ENCODE data around the gene PCCA. TPM values are rescaled to one million over a fixed set of nuclear protein-coding genes. Genes with fewer than 3 reads are reported as not detected.

PCCA gene
- total RNA-seq, 4 donors from 2014 or later = 40.1 to 82.8 (median 61.1) TPM

DNA sequence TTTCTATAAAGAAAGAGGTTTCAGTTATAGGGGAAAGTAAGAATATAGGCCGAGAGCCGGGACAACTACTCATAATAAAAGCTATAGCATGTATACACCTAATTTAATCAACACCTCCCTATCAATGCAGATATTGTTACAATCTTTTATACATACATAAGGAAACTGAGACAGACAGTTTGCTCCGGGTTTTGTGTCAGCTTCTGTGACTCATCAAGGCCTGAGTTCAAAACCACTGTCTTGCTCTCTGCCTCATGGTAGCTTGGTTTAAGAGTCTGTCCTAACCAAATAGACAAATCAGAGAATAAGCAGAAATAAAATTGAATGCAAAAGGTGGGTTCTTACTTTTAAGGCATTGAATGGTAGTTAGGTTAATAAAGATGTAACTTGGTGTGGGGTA, 276.8 kb downstream of the PCCA start:
- TF ChIP-seq, protein P1, sequence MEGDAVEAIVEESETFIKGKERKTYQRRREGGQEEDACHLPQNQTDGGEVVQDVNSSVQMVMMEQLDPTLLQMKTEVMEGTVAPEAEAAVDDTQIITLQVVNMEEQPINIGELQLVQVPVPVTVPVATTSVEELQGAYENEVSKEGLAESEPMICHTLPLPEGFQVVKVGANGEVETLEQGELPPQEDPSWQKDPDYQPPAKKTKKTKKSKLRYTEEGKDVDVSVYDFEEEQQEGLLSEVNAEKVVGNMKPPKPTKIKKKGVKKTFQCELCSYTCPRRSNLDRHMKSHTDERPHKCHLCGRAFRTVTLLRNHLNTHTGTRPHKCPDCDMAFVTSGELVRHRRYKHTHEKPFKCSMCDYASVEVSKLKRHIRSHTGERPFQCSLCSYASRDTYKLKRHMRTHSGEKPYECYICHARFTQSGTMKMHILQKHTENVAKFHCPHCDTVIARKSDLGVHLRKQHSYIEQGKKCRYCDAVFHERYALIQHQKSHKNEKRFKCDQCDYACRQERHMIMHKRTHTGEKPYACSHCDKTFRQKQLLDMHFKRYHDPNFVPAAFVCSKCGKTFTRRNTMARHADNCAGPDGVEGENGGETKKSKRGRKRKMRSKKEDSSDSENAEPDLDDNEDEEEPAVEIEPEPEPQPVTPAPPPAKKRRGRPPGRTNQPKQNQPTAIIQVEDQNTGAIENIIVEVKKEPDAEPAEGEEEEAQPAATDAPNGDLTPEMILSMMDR (IDR thresholded peaks at IDR 0.05; ENCODE audit: low read depth) = no peak

DNA sequence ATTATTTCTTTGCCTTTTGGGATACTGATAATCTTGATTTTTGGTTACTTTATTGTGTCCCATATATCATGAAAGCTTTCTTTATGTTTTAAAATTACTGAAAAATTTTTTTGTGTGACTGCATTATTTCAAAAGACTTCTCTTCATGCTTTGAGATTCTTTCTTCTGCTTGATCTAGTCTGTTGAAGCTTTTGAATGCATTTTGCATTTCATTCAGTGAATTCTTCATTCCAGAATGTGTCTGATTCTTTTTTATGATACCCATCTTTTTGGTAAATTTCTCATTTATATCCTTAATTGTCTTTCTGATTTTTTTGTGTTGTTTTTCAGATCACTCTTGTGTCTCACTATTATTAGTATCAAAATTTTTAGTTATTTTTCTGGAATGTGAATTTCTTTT, 289.6 kb downstream of the PCCA start:
- TF ChIP-seq, protein P1 (IDR thresholded peaks at IDR 0.05; ENCODE audit: low read depth) = no peak

DNA sequence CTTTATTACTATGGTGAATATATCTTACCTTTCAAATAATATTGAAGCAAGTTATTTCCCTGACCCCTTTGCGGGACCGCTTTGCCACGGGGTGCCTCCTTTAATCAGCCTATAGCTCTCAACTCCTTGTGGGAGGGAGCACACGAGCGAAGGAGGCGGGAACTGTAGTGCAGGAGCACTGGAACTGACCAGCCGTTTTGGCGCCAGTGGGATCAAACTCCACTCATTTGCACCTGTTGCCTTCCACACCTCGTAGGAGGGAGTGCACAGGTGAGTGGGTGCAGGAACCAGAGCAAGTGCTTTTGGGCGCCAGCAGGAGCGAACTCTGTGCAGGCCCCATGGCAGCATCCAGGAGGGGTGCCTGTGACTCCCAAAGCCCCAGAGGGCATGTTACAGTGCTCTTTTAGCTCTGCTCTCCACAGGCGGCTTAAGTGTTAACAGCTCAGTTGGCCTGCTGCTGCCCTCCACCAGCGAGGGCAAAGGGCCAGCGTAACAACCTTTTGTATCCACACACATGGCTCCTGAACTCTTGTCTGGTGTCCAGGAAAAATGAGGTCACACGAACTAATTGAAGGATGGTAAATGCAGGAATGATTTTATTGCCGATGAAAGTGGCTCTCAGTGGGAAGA, 292.8 kb downstream of the PCCA start:
- TF ChIP-seq, protein P1 (IDR thresholded peaks at IDR 0.05; ENCODE audit: low read depth) = no peak

DNA sequence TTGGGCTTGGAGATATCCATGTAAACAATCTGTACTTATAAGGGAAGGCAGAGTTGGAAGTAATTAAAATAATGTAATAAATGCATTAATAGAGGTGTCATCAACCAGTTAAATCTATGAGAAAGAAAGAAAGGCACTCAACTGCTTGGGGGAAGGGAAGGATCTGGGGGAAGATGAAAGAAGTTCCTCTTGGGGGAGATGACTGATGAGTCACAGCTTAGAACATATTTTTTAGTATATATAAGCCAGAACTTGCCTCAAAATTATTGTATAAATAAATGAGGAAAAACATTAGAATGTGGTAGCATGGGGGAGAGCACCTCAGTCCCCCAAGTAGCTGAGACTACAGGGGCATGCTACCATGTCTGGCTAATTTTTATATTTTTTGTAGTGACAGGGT, 293.9 kb downstream of the PCCA start:
- TF ChIP-seq, protein P1 (IDR thresholded peaks at IDR 0.05; ENCODE audit: low read depth) = no peak

DNA sequence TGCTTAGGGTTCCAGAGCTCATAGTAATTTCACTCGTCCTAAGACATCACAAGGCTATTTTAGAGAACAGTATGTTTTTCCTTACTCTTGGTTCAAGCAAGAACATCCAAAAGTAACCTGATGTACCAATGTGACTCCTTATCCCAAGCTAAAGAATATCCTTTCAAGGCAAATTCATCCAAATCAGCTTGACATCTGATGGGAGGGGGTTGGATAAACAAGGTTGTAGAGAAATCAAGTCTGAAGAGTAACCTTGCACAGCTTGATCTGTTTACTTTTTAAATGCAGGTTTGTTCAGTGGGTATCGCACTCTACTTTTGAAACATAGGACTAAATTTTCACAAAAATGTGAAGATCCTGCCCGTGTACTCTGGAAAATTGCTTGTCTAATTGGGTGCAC, 298.5 kb downstream of the PCCA start:
- TF ChIP-seq, protein P1 (IDR thresholded peaks at IDR 0.05; ENCODE audit: low read depth) = no peak

DNA sequence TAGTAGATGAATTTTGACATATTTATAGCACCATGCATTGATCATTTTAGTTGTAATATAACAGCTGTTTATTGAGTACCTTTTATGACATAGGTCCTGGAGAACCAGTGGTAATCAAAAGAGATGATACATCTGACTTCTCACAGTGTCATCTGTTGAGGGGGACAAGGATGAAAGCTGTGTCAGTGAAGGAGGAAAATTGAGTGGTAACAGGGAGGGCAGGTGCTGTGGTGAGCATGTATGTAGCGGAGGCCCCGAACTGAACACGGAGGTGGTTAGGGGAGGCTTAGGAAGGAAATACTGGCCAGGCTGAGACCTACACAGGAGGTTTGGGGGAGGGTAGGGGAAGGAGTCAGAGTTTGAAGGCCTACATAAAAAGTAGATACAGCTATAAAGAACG, 300.0 kb downstream of the PCCA start:
- TF ChIP-seq, protein P1 (IDR thresholded peaks at IDR 0.05; ENCODE audit: low read depth) = no peak

DNA sequence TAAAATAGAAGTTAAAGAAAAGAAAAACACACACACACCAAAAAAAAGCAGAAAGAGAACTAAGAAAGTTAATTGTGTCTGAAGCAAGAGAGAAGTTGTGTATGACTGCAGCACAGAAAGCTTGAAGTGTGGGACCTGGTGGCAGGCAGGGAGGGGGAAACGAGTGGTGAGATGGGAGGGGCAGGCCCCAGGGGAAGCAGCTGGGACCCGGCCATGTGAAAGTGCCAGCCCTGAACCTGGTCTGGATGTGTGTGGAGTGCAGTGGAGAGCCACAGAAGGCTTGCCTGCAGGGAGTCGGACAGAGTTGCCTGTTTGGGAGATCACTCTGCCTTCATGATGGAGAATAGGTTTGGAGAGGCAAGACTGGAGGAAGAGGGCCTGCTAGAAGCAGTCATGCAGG, 300.7 kb downstream of the PCCA start:
- TF ChIP-seq, protein P1 (IDR thresholded peaks at IDR 0.05; ENCODE audit: low read depth) = no peak

Measured in subcutaneous adipose tissue (tissue), 4 donors.